Stimulated activated naive B cell treated with anti-CD40 and anti-IgM and Interleukin-4, amounts not matched to agents 10 μg/mL and 1 μg/mL and 100 μg/mL, for 72 hours (primary cell): ENCODE data around the gene IQCK.

Experiments used
- ATAC-seq, 2 donors: fragments of 150-1000 bp; cut with Tn5 transposase; replicated peaks; 2 replicates each; pipeline ENCODE4 v1.10.0; 2021; ENCODE audit warnings: moderate library complexity in 1 of 2
- DNase-seq: peaks from one replicate; pipeline ENCODE4 v3.0.0; 2021
- H3K27ac Mint-ChIP-seq: one replicate; pipeline ENCODE4 v1.8.0; 2022; ENCODE audit warnings: mild to moderate bottlenecking, mixed read lengths
- H3K27me3 Mint-ChIP-seq, 2 donors: one replicate each; pipeline ENCODE4 v1.8.0; 2022; ENCODE audit warnings: mixed read lengths in 2 of 2
- H3K36me3 Mint-ChIP-seq, 2 donors: one replicate each; pipeline ENCODE4 v1.8.0; 2022; ENCODE audit warnings: mixed read lengths in 2 of 2, mild to moderate bottlenecking in 1 of 2
- H3K4me1 Mint-ChIP-seq, 2 donors: one replicate each; pipeline ENCODE4 v1.8.0; 2022; ENCODE audit warnings: mixed read lengths in 2 of 2, mild to moderate bottlenecking in 1 of 2
- H3K4me3 Mint-ChIP-seq, 2 donors: one replicate each; pipeline ENCODE4 v1.8.0; 2022; ENCODE audit warnings: mild to moderate bottlenecking in 2 of 2, mixed read lengths in 2 of 2, moderate library complexity in 1 of 2
- H3K9me3 Mint-ChIP-seq, 2 donors: one replicate each; pipeline ENCODE4 v1.8.0; 2022; ENCODE audit warnings: mixed read lengths in 2 of 2, mild to moderate bottlenecking in 1 of 2

Gene IQCK

GRCh38 chr16:19804538-19805323 is 86.7 kb downstream of the IQCK start:
- peaks cover 6 to 13% of the 10 kb centered on the region in 2 donors for H3K9me3 Mint-ChIP-seq
- H3K4me1 Mint-ChIP-seq = peaks cover 4 to 7% of the 10 kb centered on the region in 2 donors
- DNase-seq = no peak
- H3K27me3 Mint-ChIP-seq = no peaks in the 10 kb centered on the region
- ATAC-seq = peak; percentile 33 to 56
- peak overlapping the region; percentile 54 to 56 for H3K4me3 Mint-ChIP-seq
- H3K36me3 Mint-ChIP-seq = peaks cover 2 to 8% of the 10 kb centered on the region in 2 donors
- no peak overlapping the region for H3K27ac Mint-ChIP-seq

- no peak for ATAC-seq
- Mint-ChIP-seq H3K36me3 (peaks cover 2 to 8% of the 10 kb centered on the region in 2 donors), H3K27me3 (no peaks in the 10 kb centered on the region), H3K4me3 (no peak overlapping the region), H3K9me3 (peaks cover 6 to 13% of the 10 kb centered on the region in 2 donors), H3K27ac (peak overlapping the region; percentile 80), H3K4me1 (peaks cover 4 to 7% of the 10 kb centered on the region in 2 donors)
- no peak for DNase-seq
Observed at GRCh38 chr16:19805459-19806162, 87.5 kb downstream of the IQCK start.

- Mint-ChIP-seq H3K27me3 (no peaks in the 10 kb centered on the region), H3K4me1 (peaks cover 4 to 7% of the 10 kb centered on the region in 2 donors), H3K36me3 (peaks cover 2 to 11% of the 10 kb centered on the region in 2 donors), H3K9me3 (peaks cover 10 to 16% of the 10 kb centered on the region in 2 donors), H3K27ac (no peak overlapping the region), H3K4me3 (no peak overlapping the region)
- ATAC-seq (peak in 1 of 2 donors; percentile 29), DNase-seq (no peak)
Observed at GRCh38 chr16:19808061-19808641, 90.1 kb downstream of the IQCK start.

- ATAC-seq = no peak
- peaks cover 2 to 12% of the 10 kb centered on the region in 2 donors for H3K36me3 Mint-ChIP-seq
- H3K27ac Mint-ChIP-seq = no peak overlapping the region
- no peak for DNase-seq
- peaks cover 11 to 19% of the 10 kb centered on the region in 2 donors for H3K9me3 Mint-ChIP-seq
- peaks cover 4 to 7% of the 10 kb centered on the region in 2 donors for H3K4me1 Mint-ChIP-seq
- no peaks in the 10 kb centered on the region for H3K27me3 Mint-ChIP-seq
- no peak overlapping the region for H3K4me3 Mint-ChIP-seq
Observed at GRCh38 chr16:19809121-19809635, 91.1 kb downstream of the IQCK start.

- Mint-ChIP-seq H3K36me3 (peaks cover 2 to 12% of the 10 kb centered on the region in 2 donors), H3K4me3 (no peak overlapping the region), H3K9me3 (peaks cover 11 to 19% of the 10 kb centered on the region in 2 donors), H3K27me3 (no peaks in the 10 kb centered on the region), H3K27ac (no peak overlapping the region), H3K4me1 (peaks cover 4% of the 10 kb centered on the region in 2 donors)
- DNase-seq (no peak), ATAC-seq (no peak)
Observed at GRCh38 chr16:19809693-19810092, 91.6 kb downstream of the IQCK start.

- Mint-ChIP-seq H3K36me3 (peaks cover 0 to 5% of the 10 kb centered on the region in 2 donors), H3K4me1 (no peaks in the 10 kb centered on the region), H3K27me3 (no peaks in the 10 kb centered on the region), H3K27ac (no peak overlapping the region), H3K4me3 (no peak overlapping the region), H3K9me3 (peaks cover 6 to 7% of the 10 kb centered on the region in 2 donors)
- DNase-seq (no peak), ATAC-seq (no peak)
Observed at GRCh38 chr16:19810817-19811731, 93.0 kb downstream of the IQCK start.

GRCh38 chr16:19812986-19813385 is 94.9 kb downstream of the IQCK start:
- ATAC-seq = no peak

DNA sequence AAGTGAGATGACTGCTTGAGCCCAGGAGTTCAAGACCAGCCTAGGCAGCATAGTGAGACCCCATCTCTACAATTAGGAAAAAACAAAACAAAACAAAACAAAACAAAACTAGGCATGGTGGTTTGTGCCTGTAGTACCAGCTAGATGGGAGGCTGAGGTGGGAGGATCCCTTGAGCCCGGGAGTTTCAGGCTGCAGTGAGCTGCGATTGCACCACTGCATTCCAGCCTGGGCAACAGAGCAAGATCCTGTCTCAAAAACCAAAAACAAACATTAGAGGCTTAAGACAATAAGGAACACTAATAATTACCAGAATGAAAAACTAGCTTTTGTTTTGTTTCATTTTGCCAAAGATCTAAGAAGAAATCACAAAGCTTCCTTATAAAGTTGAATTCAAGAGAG is 97.3 kb downstream of the IQCK start:
- H3K9me3 Mint-ChIP-seq = peaks cover 6% of the 10 kb centered on the region in 2 donors
- no peak overlapping the region for H3K4me3 Mint-ChIP-seq
- H3K27me3 Mint-ChIP-seq = peaks cover 0 to 5% of the 10 kb centered on the region in 2 donors
- ATAC-seq = no peak
- H3K27ac Mint-ChIP-seq = no peak overlapping the region
- H3K36me3 Mint-ChIP-seq = peaks cover 0 to 4% of the 10 kb centered on the region in 2 donors
- H3K4me1 Mint-ChIP-seq = no peaks in the 10 kb centered on the region
- no peak for DNase-seq

More at GRCh38 chr16:19812986-19813385, 94.9 kb downstream of the IQCK start:
- DNase-seq = no peak
- no peak overlapping the region for H3K4me3 Mint-ChIP-seq
- peaks cover 6% of the 10 kb centered on the region in 2 donors for H3K9me3 Mint-ChIP-seq
- H3K27me3 Mint-ChIP-seq = peaks cover 0 to 5% of the 10 kb centered on the region in 2 donors
- H3K36me3 Mint-ChIP-seq = peaks cover 0 to 4% of the 10 kb centered on the region in 2 donors
- H3K27ac Mint-ChIP-seq = no peak overlapping the region
- H3K4me1 Mint-ChIP-seq = no peaks in the 10 kb centered on the region

DNA sequence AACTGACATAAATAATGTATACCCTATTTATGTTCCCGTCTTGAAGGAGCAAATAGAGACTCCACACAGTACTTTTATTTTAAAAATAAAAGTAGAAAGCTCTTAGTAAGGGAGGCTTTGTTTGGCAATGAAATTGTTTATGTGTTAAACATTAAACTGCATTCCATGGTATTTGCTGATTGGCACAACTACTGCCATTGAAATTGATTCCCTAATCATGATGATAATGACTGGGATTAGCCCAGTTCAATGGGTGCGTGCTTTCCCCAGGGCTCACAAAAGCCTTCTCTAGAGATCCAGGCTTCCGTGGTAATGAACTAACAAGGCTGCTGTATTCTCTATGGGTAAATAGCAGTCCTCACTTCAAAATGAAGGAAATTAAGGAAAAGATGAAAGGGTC is 99.1 kb downstream of the IQCK start:
- Mint-ChIP-seq H3K9me3 (peaks cover 6% of the 10 kb centered on the region in 2 donors), H3K36me3 (peaks cover 0 to 4% of the 10 kb centered on the region in 2 donors), H3K27me3 (peaks cover 0 to 5% of the 10 kb centered on the region in 2 donors), H3K27ac (no peak overlapping the region), H3K4me3 (no peak overlapping the region), H3K4me1 (no peaks in the 10 kb centered on the region)
- ATAC-seq (no peak), DNase-seq (no peak)

GRCh38 chr16:19817875-19818274 is 99.8 kb downstream of the IQCK start:
- Mint-ChIP-seq H3K36me3 (peaks cover 0 to 4% of the 10 kb centered on the region in 2 donors), H3K4me1 (no peaks in the 10 kb centered on the region), H3K9me3 (peaks cover 4 to 5% of the 10 kb centered on the region in 2 donors), H3K27ac (no peak overlapping the region), H3K4me3 (no peak overlapping the region), H3K27me3 (peaks cover 0 to 5% of the 10 kb centered on the region in 2 donors)
- no peak for ATAC-seq
- no peak for DNase-seq

DNA sequence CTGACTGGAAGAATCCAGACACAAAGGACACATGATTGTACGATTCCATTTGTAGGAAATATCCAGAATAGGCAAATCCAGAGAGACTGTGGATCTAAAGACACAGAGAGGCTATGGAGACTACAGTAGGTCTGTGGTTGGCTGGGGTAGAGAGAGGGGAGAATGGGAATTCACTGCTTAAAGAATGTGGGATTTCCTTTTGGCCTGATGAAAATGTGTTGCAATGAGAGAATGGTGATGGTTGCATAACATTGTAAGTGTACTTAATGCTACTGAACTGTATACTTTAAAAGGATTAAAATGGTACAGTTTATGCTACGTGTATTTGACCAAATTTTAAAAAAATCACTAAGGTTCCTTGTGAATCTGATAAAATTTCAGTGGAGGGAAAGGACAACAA is 104.5 kb downstream of the IQCK start:
- ATAC-seq (no peak), DNase-seq (no peak)
- no peak overlapping the region for H3K27ac Mint-ChIP-seq
- H3K27me3 Mint-ChIP-seq = peaks cover 0 to under 1% of the 10 kb centered on the region in 2 donors
- H3K36me3 Mint-ChIP-seq = no peaks in the 10 kb centered on the region
- H3K9me3 Mint-ChIP-seq = no peaks in the 10 kb centered on the region
- no peaks in the 10 kb centered on the region for H3K4me1 Mint-ChIP-seq
- no peak overlapping the region for H3K4me3 Mint-ChIP-seq

DNA sequence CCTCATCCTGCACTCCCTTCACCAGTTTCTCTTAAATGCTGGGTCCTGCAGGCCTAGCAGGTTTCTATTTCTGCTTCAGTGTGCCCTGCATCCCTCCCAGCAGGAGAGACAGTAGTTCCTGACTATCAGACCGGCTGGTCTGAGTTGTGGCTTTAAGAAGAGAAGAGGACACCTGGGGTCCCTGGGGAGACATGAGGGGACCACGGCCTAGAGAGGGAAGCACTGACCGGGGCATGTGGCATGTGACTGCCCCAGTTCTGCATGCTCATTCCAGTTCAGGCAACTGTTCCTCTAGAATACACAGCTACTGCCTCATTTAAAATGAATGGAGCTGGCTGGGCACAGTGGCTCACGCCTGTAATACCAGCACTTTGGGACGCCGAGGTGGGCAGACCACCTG is 105.3 kb downstream of the IQCK start:
- H3K9me3 Mint-ChIP-seq = no peaks in the 10 kb centered on the region

GRCh38 chr16:19824216-19824615 is 106.1 kb downstream of the IQCK start:
- no peak for DNase-seq
- Mint-ChIP-seq H3K36me3 (no peaks in the 10 kb centered on the region), H3K27ac (no peak overlapping the region), H3K4me3 (no peak overlapping the region), H3K4me1 (no peaks in the 10 kb centered on the region), H3K27me3 (no peaks in the 10 kb centered on the region), H3K9me3 (no peaks in the 10 kb centered on the region)
- no peak for ATAC-seq

More for the DNA sequence above, 105.3 kb downstream of the IQCK start:
- no peak overlapping the region for H3K27ac Mint-ChIP-seq
- H3K27me3 Mint-ChIP-seq = no peaks in the 10 kb centered on the region
- H3K4me1 Mint-ChIP-seq = no peaks in the 10 kb centered on the region
- DNase-seq = no peak
- H3K4me3 Mint-ChIP-seq = no peak overlapping the region
- no peaks in the 10 kb centered on the region for H3K36me3 Mint-ChIP-seq
- ATAC-seq = no peak
